Breast epithelium (tissue), 4 donors: ENCODE data around the gene TANK. TPM values are rescaled to one million over a fixed set of nuclear protein-coding genes. Genes with fewer than 3 reads are reported as not detected.

Experiments used
- DNase-seq, 2 donors: peaks; one replicate each; pipeline ENCODE4 v3.0.0-alpha.2; 2019; ENCODE audit warnings: low spot score in 2 of 2
- H3K27ac ChIP-seq, 2 donors: fragments of 200-600 bp; sonication (generic) in 1 of 2; one replicate each; pipeline ENCODE4 v1.5.1; 2016 to 2019; ENCODE audit warnings: mild to moderate bottlenecking in 1 of 2
- H3K27me3 ChIP-seq, 2 donors: fragments of 200-600 bp; sonication (generic) in 1 of 2; one replicate each; pipeline versions ENCODE4 v1.5.1 to v1.6.0; 2017 to 2019; ENCODE audit warnings: control low read depth in 1 of 2, mild to moderate bottlenecking in 1 of 2
- H3K36me3 ChIP-seq: fragments of 200-600 bp; one replicate; pipeline ENCODE4 v1.5.1; 2019
- H3K4me1 ChIP-seq, 2 donors: fragments of 200-600 bp; sonication (generic); one replicate each; pipeline ENCODE4 v1.5.1; 2016 to 2019; ENCODE audit warnings: control low read depth in 1 of 2
- H3K4me3 ChIP-seq, 3 donors: fragments of 200-600 bp; sonication (generic); 1 replicate in 2 of 3; 2 replicates in 1 of 3; pipeline ENCODE4 v1.5.1; 2016 to 2019; ENCODE audit warnings: mild to moderate bottlenecking in 3 of 3, moderate library complexity in 2 of 3
- H3K9me3 ChIP-seq, 2 donors: fragments of 200-600 bp; sonication (generic) in 1 of 2; one replicate each; pipeline ENCODE4 v1.5.1; 2016 to 2019; ENCODE audit warnings: control low read depth in 1 of 2
- POLR2A ChIP-seq: fragments of 450-650 bp; IDR thresholded peaks from one replicate; pipeline ENCODE4 v1.6.1; 2016; ENCODE audit warnings: antibody characterized with exemption, mild to moderate bottlenecking, moderate library complexity
- POLR2AphosphoS5 ChIP-seq, 3 donors: sonication (generic); formaldehyde crosslinking; IDR thresholded peaks; one replicate each; pipeline ENCODE4 v1.6.1; 2017; ENCODE audit warnings: antibody characterized with exemption in 3 of 3
- intact Hi-C: fragments of 100-400 bp; cut with DNase I; formaldehyde crosslinking; loops from one replicate; pipeline ENCODE4 v1.15.1; 2023; ENCODE audit warnings: low total_unique reads
- total RNA-seq, 3 donors: library from RNA; depleted of rRNA; stranded (reverse); fragments of >200 nt; gene quantifications; one replicate each; pipeline ENCODE4 v1.1.0, GENCODE V29; 2016
- TF ChIP-seq, protein P1 (sequence below), 3 donors: fragments of 450-650 bp; IDR thresholded peaks; one replicate each; pipeline ENCODE4 v1.5.1; 2016 to 2017; ENCODE audit warnings: antibody characterized with exemption in 3 of 3, mild to moderate bottlenecking in 3 of 3, moderate library complexity in 3 of 3

TANK gene
- total RNA-seq, 3 donors from 2014 or later, result 128 to 242 (median 166) TPM

DNA sequence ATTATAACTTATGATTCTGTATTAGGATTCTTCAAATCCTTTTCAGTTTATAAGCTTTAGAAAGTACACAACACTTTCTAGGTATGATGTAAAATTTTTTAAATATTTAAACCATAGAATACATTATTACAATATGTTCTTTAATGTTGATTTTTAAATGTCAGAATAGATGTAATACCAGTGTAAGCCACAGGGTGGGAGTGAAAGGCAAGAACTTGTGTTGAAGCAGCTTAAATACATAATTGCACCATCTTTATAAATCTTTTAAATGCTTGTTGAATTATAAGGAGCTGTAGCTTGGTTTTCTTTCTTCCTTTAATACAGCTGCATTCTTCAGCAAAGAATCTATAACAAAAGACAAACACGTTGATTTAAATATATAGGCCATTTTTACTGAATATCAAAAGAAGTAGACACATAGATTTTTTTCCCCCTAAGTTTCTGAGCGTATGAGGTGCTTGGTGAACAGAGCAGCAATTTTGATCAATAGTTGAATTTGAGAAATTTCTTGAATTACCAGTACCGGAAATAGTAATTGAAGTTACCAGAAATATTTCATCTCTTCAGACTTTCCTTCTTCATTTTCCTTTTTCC lies 63.0 kb downstream of the TANK start:
- DNase-seq, result no peak
- no peaks in the 10 kb centered on the region for H3K4me1 ChIP-seq

DNA sequence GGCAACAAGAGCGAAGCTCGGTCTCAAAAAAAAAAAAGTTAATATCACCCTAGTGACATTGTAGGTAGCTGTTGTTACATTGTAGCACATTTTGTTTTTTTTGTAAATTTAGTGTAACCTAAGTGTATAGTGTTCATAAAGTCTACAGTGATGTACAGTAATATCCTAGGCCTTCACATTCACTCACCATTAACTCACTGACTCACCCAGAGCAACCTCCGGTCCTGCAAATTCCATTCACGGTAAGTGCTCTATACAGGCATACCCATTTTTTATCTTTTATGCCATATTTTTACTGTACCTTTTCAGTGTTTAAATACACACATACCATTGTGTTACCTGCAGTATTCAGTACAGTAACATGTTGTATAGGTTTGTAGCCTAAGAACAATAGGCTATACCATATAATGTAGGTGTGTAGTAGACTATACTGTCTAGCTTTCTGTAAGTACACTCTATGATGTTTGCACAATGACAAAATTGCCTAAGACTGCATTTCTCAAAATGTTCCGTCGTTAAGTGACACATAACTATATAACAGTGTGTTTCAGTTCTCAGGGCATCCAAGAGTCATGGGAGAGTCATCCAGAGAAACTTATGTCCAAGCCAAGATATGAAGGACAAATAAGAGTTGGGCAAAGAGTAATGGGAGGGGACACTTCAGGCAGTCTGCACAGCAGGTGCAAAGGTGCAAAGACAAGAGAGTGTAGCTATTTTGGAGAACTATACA lies 68.4 kb downstream of the TANK start:
- DNase-seq, result no peak
- Histone ChIP-seq H3K4me3 (no peak overlapping the region), H3K36me3 (no peaks in the 10 kb centered on the region), H3K27me3 (no peaks in the 10 kb centered on the region), H3K27ac (no peak overlapping the region), H3K9me3 (no peaks in the 10 kb centered on the region), H3K4me1 (no peaks in the 10 kb centered on the region)
- intact Hi-C loops, result no loop called here
- TF ChIP-seq, protein P1, sequence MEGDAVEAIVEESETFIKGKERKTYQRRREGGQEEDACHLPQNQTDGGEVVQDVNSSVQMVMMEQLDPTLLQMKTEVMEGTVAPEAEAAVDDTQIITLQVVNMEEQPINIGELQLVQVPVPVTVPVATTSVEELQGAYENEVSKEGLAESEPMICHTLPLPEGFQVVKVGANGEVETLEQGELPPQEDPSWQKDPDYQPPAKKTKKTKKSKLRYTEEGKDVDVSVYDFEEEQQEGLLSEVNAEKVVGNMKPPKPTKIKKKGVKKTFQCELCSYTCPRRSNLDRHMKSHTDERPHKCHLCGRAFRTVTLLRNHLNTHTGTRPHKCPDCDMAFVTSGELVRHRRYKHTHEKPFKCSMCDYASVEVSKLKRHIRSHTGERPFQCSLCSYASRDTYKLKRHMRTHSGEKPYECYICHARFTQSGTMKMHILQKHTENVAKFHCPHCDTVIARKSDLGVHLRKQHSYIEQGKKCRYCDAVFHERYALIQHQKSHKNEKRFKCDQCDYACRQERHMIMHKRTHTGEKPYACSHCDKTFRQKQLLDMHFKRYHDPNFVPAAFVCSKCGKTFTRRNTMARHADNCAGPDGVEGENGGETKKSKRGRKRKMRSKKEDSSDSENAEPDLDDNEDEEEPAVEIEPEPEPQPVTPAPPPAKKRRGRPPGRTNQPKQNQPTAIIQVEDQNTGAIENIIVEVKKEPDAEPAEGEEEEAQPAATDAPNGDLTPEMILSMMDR (IDR thresholded peaks at IDR 0.05), result no peak
- no peak for TF ChIP-seq POLR2AphosphoS5 (IDR thresholded peaks at IDR 0.05)
- TF ChIP-seq POLR2A, result no peak

More for the DNA sequence above, 63.0 kb downstream of the TANK start:
- no peak overlapping the region for H3K27ac ChIP-seq
- no peaks in the 10 kb centered on the region for H3K27me3 ChIP-seq
- TF ChIP-seq POLR2AphosphoS5 (IDR thresholded peaks at IDR 0.05), result no peak
- TF ChIP-seq, protein P1 (IDR thresholded peaks at IDR 0.05), result peak; percentile 58 to 81 (median 64)
- H3K4me3 ChIP-seq, result no peak overlapping the region
- no peaks in the 10 kb centered on the region for H3K36me3 ChIP-seq
- no peaks in the 10 kb centered on the region for H3K9me3 ChIP-seq
- intact Hi-C loops, result no loop called here

DNA sequence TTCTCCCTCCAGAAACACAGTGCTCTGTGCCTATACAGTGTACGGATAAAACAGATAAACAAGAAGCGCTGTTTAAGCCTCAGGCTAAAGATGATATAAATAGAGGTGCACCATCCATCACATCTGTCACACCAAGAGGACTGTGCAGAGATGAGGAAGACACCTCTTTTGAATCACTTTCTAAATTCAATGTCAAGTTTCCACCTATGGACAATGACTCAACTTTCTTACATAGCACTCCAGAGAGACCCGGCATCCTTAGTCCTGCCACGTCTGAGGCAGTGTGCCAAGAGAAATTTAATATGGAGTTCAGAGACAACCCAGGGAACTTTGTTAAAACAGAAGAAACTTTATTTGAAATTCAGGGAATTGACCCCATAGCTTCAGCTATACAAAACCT lies 70.7 kb downstream of the TANK start:
- Histone ChIP-seq H3K27ac (no peak overlapping the region), H3K9me3 (no peaks in the 10 kb centered on the region), H3K4me1 (no peaks in the 10 kb centered on the region), H3K4me3 (no peak overlapping the region), H3K36me3 (no peaks in the 10 kb centered on the region), H3K27me3 (no peaks in the 10 kb centered on the region)
- intact Hi-C loops, result no loop called here
- TF ChIP-seq, protein P1 (IDR thresholded peaks at IDR 0.05), result no peak
- no peak for TF ChIP-seq POLR2A
- TF ChIP-seq POLR2AphosphoS5 (IDR thresholded peaks at IDR 0.05), result no peak
- no peak for DNase-seq

DNA sequence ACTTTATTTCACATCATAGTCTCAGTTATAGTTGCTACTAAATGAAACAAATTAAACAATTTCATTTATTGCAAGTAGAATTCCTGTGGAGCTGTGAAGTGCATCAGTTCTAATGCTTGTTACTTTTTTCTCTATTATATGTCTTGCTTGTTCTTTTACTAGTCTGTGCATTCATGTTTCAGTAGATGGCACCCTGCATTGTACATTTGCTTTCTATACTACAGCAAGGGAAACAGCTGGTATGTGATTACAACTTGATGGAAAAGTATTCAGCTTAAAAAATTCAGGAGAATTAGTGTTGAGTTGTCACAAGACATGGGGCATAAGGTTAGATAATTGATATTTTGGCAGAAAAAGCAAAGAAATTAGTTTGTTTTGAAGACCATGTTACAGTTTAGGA lies 72.3 kb downstream of the TANK start:
- TF ChIP-seq POLR2AphosphoS5 (IDR thresholded peaks at IDR 0.05) (no peak), POLR2A (no peak)
- TF ChIP-seq, protein P1 (IDR thresholded peaks at IDR 0.05), result no peak
- Histone ChIP-seq H3K4me1 (no peaks in the 10 kb centered on the region), H3K27ac (no peak overlapping the region), H3K4me3 (no peak overlapping the region), H3K36me3 (no peaks in the 10 kb centered on the region), H3K27me3 (no peaks in the 10 kb centered on the region), H3K9me3 (no peaks in the 10 kb centered on the region)
- DNase-seq, result no peak
- intact Hi-C loops, result no loop called here

DNA sequence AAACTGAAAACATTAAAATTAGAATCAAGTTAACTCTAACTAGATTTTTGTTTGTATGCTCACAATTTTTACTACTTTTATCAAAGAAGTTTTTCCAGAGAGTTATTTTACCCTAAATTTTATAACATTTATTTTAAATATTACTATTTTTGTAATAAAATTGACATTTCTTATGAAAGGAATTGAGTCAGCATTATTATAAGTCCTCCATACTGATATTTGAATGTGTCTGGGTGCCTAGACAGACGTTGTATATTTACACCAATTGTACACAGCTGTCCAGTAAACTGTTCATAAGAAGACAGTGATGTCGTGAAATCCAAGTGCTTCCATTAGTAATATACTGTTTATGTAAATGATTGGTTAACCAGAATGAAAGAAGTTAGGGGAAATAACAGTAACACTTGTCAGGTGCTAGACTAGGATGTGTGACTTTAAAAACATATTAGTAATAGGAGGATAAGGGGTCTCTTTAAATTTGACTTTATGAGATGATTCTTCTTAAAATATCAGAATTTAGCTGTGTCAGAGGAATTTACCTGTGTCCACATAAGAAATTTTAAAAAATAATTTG lies 73.7 kb downstream of the TANK start:
- H3K4me1 ChIP-seq, result no peaks in the 10 kb centered on the region
- TF ChIP-seq, protein P1 (IDR thresholded peaks at IDR 0.05), result no peak
- TF ChIP-seq POLR2A (no peak), POLR2AphosphoS5 (IDR thresholded peaks at IDR 0.05) (no peak)
- intact Hi-C loops, result no loop called here

More for the DNA sequence above, 73.7 kb downstream of the TANK start:
- Histone ChIP-seq H3K9me3 (no peaks in the 10 kb centered on the region), H3K36me3 (no peaks in the 10 kb centered on the region), H3K27ac (no peak overlapping the region), H3K4me3 (no peak overlapping the region), H3K27me3 (no peaks in the 10 kb centered on the region)
- DNase-seq, result no peak
